GM23248 (cell line): ENCODE data around the gene LMF2. TPM values are rescaled to one million over a fixed set of nuclear protein-coding genes. Genes with fewer than 3 reads are reported as not detected.
"Not testable (repeated sequence)": the region's sequence is repeated elsewhere in the genome, so short reads cannot be mapped to it uniquely, and the experiment has no call there.

ENCODE experiments used
- DNase-seq: peaks from one replicate; pipeline ENCODE4 v3.0.0-alpha.2; 2015
- H2AFZ ChIP-seq: fragments of 200-600 bp; sonication (generic); 2 replicates; pipeline ENCODE4 v1.6.1; 2016; ENCODE audit warnings: antibody characterized with exemption
- H3F3A ChIP-seq: fragments of 200-600 bp; sonication (generic); 2 replicates; pipeline ENCODE4 v1.6.1; 2016; ENCODE audit warnings: mild to moderate bottlenecking, antibody characterized with exemption, mixed run types; ENCODE audit not compliant: insufficient read depth
- H3K27ac ChIP-seq: fragments of 200-600 bp; sonication (generic); 2 replicates; pipeline ENCODE4 v1.5.1; 2016; ENCODE audit warnings: mild to moderate bottlenecking
- H3K27me3 ChIP-seq: fragments of 200-600 bp; sonication (generic); replicated peaks from 2 replicates; pipeline ENCODE4 v1.6.1; 2016; ENCODE audit warnings: mild to moderate bottlenecking; ENCODE audit not compliant: insufficient read depth
- H3K36me3 ChIP-seq: fragments of 200-600 bp; sonication (generic); 2 replicates; pipeline ENCODE4 v1.6.1; 2016; ENCODE audit warnings: low read depth, mild to moderate bottlenecking
- H3K4me1 ChIP-seq: fragments of 200-600 bp; sonication (generic); 2 replicates; pipeline ENCODE4 v1.6.1; 2016; ENCODE audit warnings: mild to moderate bottlenecking; ENCODE audit not compliant: insufficient read depth
- H3K4me2 ChIP-seq: fragments of 200-600 bp; sonication (generic); one replicate; pipeline ENCODE4 v1.6.1; 2016; ENCODE audit warnings: mild to moderate bottlenecking; ENCODE audit not compliant: unreplicated experiment
- H3K4me3 ChIP-seq: fragments of 200-600 bp; sonication (generic); 2 replicates; pipeline ENCODE4 v1.5.1; 2016; ENCODE audit warnings: mild to moderate bottlenecking
- H3K79me2 ChIP-seq: fragments of 200-600 bp; sonication (generic); 2 replicates; pipeline ENCODE4 v1.6.1; 2016; ENCODE audit warnings: mild to moderate bottlenecking; ENCODE audit not compliant: insufficient read depth
- H3K9ac ChIP-seq: fragments of 200-600 bp; sonication (generic); 2 replicates; pipeline ENCODE4 v1.6.1; 2016; ENCODE audit warnings: mild to moderate bottlenecking
- H3K9me2 ChIP-seq: fragments of 200-600 bp; sonication (generic); 2 replicates; pipeline ENCODE4 v1.6.1; 2016; ENCODE audit warnings: mixed run types, mild to moderate bottlenecking, moderate library complexity; ENCODE audit not compliant: insufficient read depth
- H3K9me3 ChIP-seq: fragments of 200-600 bp; sonication (generic); one replicate; pipeline ENCODE4 v1.6.1; 2017; ENCODE audit warnings: low read depth
- H4K20me1 ChIP-seq: fragments of 200-600 bp; sonication (generic); 2 replicates; pipeline ENCODE4 v1.6.0; 2016; ENCODE audit not compliant: insufficient read depth
- EZH2 ChIP-seq: fragments of 200-600 bp; sonication (generic); IDR thresholded peaks from 2 replicates; pipeline ENCODE4 v1.6.1; 2018; ENCODE audit warnings: antibody characterized with exemption, mild to moderate bottlenecking; ENCODE audit not compliant: insufficient read depth, poor library complexity, severe bottlenecking
- EZH2phosphoT487 ChIP-seq: fragments of 200-600 bp; sonication (generic); IDR thresholded peaks from 2 replicates; pipeline ENCODE4 v1.6.1; 2018; ENCODE audit warnings: antibody characterized with exemption, moderate library complexity, mild to moderate bottlenecking, low read depth; ENCODE audit not compliant: insufficient read depth
- WGBS, 2 experiments: methylation state at CpG; one replicate each; pipeline ENCODE4 v1.1.6; 2015 to 2017; ENCODE audit warnings: low lambda C conversion rate in 2 of 2, low coverage in 1 of 2; ENCODE audit errors: missing lambda C conversion rate in 2 of 2; 5-methylcytosine and 5-hydroxymethylcytosine counted together
- in situ Hi-C: fragments of 300-500 bp; cut with MboI; formaldehyde crosslinking; loops from 2 replicates; pipeline ENCODE4 v1.15.0; 2020
- polyA plus RNA-seq: library from polyadenylated mRNA; unstranded; fragments of >200 nt; fragmentation: Nextera tagmentation; extraction: Ambion mirVana; gene quantifications from 2 replicates; pipeline ENCODE4 v1.2.1, GENCODE V29; 2016
- total RNA-seq: library from RNA; depleted of rRNA; stranded (reverse); fragments of >200 nt; shearing (Covaris generic); gene quantifications from 2 replicates; pipeline ENCODE4 v1.2.3, GENCODE V29; 2014

The LMF2 gene
- total and polyA plus RNA-seq, 2 experiments from 2014 or later = 95.0 to 101 TPM

DNA sequence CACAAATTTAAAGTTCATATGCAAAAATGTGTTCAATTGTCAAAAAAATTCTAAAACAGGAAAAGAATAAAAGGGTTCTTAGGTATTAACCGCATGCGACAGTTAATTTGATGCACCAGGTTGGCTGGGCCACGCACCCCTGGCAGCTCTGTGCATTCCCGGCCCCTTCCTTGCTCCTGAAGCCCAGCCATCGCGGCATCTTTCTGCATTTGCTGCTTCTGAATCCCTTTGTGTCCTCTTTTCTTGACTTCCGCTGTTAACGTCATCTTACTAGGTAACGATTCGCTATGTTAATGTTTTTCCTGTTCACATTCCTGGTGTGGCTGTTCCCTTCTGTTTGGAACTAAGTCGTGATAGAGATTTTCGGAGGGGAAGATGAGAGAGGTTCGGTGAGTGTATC, 30.3 kb upstream of the LMF2 start:
- peak overlapping the region; percentile 90 for H3K9ac ChIP-seq
- no peak overlapping the region for H3K4me3 ChIP-seq
- H3K36me3 ChIP-seq = no peaks in the 10 kb centered on the region
- 75 to 78% methylated on average over 13 of the region's 13 CpGs for WGBS, 2 experiments
- TF ChIP-seq EZH2phosphoT487 (no peak), EZH2 (no peak)
- peaks cover 42% of the 10 kb centered on the region for H3K4me1 ChIP-seq
- H3K79me2 ChIP-seq = no peaks in the 10 kb centered on the region
- no peaks in the 10 kb centered on the region for H3K9me2 ChIP-seq
- no peaks in the 10 kb centered on the region for H3K9me3 ChIP-seq
- peak overlapping the region; percentile 99 for H3K27ac ChIP-seq
- H4K20me1 ChIP-seq = no peaks in the 10 kb centered on the region
- H3K27me3 ChIP-seq = no peaks in the 10 kb centered on the region
- in situ Hi-C loops = no loop called here
- H3F3A ChIP-seq = peaks cover 44% of the 10 kb centered on the region
- peak overlapping the region; percentile 70 for H2AFZ ChIP-seq
- DNase-seq = no peak
- peak overlapping the region; percentile 54 for H3K4me2 ChIP-seq

DNA sequence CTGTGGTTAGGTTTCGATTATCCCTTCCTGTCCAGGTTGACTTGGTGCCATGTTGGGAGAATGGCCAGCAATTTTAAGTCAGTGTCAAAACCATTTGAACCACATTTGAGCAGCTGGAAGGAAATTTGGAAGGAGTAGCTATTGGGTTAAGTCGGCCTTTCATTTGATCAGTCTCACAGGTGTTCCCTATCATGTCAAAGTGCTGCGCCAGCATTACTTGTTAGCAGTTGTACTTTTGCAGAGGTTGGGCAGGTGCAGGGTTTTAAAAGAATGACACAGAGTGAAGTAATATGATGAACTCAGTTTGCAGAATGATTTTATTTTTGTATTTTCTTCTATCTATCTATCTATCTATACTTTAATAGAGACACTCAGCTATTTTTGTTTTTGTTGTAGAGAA, 28.7 kb upstream of the LMF2 start:
- Histone ChIP-seq H3F3A (peaks cover 34% of the 10 kb centered on the region), H3K9ac (no peak overlapping the region), H2AFZ (no peak overlapping the region), H3K4me2 (no peak overlapping the region), H3K27ac (no peak overlapping the region), H4K20me1 (no peaks in the 10 kb centered on the region), H3K79me2 (no peaks in the 10 kb centered on the region), H3K4me3 (no peak overlapping the region), H3K9me3 (no peaks in the 10 kb centered on the region), H3K4me1 (peaks cover 30% of the 10 kb centered on the region), H3K27me3 (no peaks in the 10 kb centered on the region), H3K9me2 (no peaks in the 10 kb centered on the region), H3K36me3 (no peaks in the 10 kb centered on the region)
- in situ Hi-C loops = no loop called here
- TF ChIP-seq EZH2 = no peak
- 82 to 87% methylated on average over 3 of the region's 3 CpGs for WGBS, 2 experiments
- no peak for DNase-seq

DNA sequence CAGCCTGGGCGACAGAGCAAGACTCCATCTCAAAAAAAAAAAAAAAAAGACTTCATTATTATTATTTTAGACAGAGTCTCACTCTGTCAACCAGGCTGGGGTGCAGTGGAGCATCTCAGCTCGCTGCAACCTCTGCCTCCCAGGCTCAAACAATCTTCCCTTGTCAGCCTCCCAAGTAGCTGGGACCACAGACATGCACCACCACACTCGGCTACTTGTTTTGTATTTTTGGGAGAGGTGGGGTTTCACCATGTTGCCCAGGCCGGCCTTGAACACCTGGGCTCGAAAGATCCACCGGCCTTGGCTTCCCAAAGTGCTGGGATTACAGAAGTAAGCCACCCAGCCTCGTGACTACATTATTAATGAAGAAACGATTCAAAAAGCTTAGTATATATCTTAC, 27.6 kb upstream of the LMF2 start:
- H3K27ac ChIP-seq = no peak overlapping the region
- 89 to 96% methylated on average over 8 of the region's 8 CpGs for WGBS, 2 experiments
- no peak overlapping the region for H3K4me3 ChIP-seq

DNA sequence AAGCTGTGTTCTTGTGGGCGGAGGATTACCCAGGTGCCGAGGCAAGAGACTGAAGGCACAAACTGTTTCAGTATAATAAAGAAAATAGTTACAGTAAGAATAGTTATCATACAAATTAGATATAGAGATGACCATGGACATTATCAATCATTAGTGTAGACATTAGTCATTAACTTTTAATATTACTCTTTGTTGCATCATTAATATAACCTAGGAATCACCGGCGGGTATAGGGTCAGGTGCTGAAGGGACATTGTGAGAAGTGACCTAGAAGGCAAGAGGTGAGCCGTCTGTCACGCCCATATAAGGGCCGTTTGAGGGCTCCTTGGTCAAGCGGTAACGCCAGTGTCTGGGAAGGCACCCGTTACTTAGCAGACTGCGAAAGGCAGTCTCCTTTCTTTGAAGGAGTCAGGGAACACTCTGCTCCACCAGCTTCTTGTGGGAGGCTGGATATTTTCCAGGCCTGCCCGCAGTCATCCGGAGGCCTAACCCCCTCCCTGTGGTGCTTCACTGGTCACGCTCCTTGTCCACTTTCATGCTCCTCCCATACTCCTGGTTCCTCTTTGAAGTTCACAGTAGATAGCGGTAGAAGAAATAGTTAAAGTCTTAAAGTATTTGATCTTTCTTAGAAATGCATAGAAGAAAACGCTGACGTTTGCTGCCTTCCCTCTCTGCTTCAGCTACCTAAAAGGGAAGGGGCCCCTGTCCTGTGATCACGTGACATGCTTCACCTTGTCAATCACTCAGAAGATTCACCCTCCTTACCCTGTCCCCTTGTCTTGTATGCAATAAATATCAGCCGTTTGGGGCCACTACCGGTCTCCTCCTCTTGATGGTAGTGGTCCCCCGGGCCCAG, 26.6 kb upstream of the LMF2 start:
- H3K4me3 ChIP-seq, H3K79me2 ChIP-seq, H3K9me3 ChIP-seq, H3K9me2 ChIP-seq, H4K20me1 ChIP-seq, H3K27ac ChIP-seq, H2AFZ ChIP-seq, H3K4me2 ChIP-seq, H3K9ac ChIP-seq, H3K27me3 ChIP-seq, in situ Hi-C loops, H3K36me3 ChIP-seq: not testable (repeated sequence)
- Histone ChIP-seq H3K4me1 (peaks cover 11% of the 10 kb centered on the region), H3F3A (peaks cover 14% of the 10 kb centered on the region)
- 68 to 69% methylated on average over 21 of the region's 21 CpGs for WGBS, 2 experiments
- peak; percentile 10 for DNase-seq

More for the DNA sequence above, 27.6 kb upstream of the LMF2 start:
- peaks cover 22% of the 10 kb centered on the region for H3F3A ChIP-seq
- H3K9me2 ChIP-seq = no peaks in the 10 kb centered on the region
- H3K4me2 ChIP-seq = no peak overlapping the region
- no peaks in the 10 kb centered on the region for H4K20me1 ChIP-seq
- in situ Hi-C loops = no loop called here
- H2AFZ ChIP-seq = no peak overlapping the region
- H3K36me3 ChIP-seq = no peaks in the 10 kb centered on the region
- no peaks in the 10 kb centered on the region for H3K79me2 ChIP-seq
- DNase-seq = no peak
- peaks cover 19% of the 10 kb centered on the region for H3K4me1 ChIP-seq
- no peak overlapping the region for H3K9ac ChIP-seq
- TF ChIP-seq EZH2 (no peak), EZH2phosphoT487 (no peak)
- no peaks in the 10 kb centered on the region for H3K27me3 ChIP-seq
- no peaks in the 10 kb centered on the region for H3K9me3 ChIP-seq
